HTERT RPE-1 (cell line): ENCODE measurements around the gene NFIB.

Experiments used
- in situ Hi-C: fragments of 300-500 bp; cut with MboI; formaldehyde crosslinking; loops from 4 replicates; pipeline ENCODE4 v1.14.3; 2020; ENCODE audit warnings: low sequenced_read_pairs

Gene NFIB

GRCh38 chr9:14313951-14314423 is at the start of gene NFIB:
TSS of gene NFIB (minus strand) at chr9:14314141. CDS start at chr9:14313511, 630 bp downstream.
- in situ Hi-C loops = no loop called here

GRCh38 chr9:14362175-14362574 is 48.2 kb upstream of the NFIB start:
- in situ Hi-C loops = no loop called here

DNA sequence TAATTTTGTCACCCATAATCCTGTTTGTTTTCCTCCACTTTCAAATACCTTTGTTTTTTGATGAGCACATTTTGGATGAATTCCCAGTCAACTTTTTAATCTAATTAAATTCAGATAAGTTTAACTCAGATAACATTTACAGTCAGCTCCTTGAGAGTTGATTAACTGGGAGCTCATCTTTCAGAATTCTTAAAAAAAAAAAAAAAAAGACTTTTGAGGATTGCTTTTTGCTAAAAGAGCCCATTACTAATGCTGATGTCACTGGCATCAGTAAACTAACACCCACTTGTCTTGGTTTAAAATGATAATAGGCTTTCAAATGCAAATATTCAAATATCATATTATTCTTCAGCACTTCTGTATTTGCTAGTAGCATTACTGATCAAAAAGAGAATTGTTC is 47.1 kb upstream of the NFIB start:
- in situ Hi-C loops = no loop called here

DNA sequence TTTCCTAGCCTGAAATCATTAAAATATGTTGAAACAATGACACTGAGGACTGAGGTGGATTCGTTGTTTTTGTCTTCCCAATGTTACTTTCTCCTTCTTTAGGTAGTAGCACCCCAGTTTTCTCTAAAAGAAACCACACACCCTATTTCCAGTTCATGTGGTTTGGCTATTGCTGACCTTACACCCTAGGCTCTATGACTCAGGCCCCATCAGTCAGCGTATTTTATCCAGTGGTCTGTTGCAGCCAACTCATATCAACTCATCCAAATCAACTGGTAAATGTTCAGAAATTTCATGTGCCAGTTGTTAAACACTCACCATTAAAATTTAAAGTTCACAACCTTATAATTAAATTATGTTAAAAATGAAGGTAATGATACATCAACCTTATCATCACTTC is 44.6 kb upstream of the NFIB start:
- in situ Hi-C loops = no loop called here

DNA sequence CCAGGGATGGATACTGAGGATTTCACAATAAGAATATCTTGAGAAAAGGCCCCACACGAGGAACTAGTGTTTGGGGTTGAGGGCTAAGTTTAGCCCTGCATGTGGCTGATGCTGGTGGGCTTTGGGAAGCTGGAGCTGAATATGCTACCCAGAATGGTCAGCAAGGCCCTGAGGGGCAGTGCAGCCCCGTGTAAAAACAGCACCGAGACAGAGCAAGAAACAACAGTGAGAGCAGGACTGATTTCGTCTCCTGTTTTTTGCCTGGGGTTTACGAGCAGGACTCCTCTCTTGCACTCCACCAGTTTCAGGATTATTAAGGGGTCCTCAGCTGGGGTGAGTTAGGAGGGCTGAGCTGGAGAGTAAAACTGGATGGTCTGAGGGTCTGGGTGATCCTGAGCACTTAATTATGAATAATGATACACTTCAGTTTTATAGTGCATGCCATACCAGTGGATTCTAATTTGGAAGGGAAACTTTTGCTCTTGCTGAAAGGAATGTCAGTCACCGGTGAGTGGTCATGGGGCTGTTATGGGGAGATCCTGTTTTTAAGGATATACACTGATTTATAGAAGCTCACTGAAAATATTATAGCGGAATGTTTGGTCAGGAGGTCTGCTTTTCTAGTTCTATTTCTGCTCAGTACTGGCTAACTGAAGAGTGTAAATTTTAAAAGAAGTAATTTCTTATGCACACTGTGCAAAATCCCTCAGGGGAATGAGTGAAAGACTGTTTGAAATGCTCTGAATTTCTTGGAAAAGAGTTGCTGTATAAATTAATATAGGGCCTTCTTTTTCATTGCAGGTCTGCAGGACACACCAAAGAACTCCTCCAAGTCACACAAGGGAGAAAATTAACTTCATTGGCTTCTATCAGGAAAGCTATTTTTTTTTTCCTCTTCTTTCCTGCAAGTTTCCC is 42.7 kb upstream of the NFIB start:
- in situ Hi-C loops = no loop called here

- in situ Hi-C loops = no loop called here
Measured at GRCh38 chr9:14354201-14354600, 40.3 kb upstream of the NFIB start.

DNA sequence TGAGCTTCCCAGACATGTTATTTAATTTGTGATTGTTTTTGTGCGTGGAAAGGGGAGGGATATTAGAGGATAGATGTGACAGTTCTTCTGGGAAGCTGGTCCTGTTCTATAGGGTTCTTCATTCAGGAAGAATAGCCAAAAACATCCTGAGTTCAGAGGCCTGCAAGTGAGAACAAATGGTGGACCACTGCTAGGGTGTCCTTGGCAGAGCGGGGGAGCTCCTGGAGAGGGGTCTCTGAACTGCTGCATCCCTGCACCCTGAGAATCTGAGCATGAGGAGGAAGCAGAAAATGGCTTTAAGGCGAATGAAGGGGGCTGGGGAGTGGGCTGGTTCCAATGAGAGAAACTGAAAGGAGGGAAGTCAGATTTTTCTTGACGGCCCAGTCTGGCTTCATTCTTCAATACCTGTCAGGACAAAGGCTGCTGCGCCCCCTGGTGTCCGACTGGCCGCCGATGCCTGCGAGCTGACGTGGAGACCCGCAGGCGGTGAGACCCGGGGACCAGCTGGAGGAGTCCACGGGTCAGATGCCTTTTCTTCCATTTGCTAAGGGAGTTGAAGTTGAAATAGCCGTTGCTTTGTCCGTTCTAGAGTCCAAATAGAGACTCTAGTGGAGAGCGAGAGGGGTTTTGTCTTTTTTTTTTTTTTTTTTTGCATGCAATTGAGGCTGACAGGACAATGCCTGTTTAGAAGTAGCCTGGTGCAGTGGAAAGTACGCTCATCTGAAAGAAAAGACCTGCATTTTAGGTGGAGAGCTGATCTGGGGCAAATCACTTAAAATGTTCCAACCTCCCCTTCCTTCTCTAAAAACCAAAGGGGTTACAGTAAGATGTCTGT is 39.5 kb upstream of the NFIB start:
- in situ Hi-C loops = no loop called here

- in situ Hi-C loops = no loop called here
Measured at GRCh38 chr9:14352503-14352902, 38.6 kb upstream of the NFIB start.

- in situ Hi-C loops = no loop called here
Measured at GRCh38 chr9:14351221-14351836, 37.4 kb upstream of the NFIB start.

DNA sequence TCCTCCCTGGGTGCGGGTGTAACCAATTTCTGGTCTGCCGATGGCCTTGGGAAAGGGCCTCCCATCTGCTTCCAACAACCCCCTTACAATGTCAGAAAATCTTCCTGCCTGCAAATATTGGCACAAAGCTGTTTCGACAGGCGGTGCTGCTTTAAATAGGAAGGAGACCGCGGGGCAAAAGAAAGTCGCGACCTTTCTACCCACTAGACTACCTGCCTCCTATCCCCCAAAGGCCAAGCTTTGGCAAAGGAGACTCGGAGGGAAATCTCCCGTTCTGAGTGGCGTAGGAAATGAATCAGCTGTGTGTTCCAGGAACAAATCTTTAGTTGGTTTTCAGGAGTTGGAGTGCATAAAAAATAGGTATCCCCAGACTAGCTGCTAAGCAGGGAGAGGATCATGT is 36.8 kb upstream of the NFIB start:
- in situ Hi-C loops = no loop called here

GRCh38 chr9:14350349-14350728 is 36.4 kb upstream of the NFIB start:
- in situ Hi-C loops = no loop called here

DNA sequence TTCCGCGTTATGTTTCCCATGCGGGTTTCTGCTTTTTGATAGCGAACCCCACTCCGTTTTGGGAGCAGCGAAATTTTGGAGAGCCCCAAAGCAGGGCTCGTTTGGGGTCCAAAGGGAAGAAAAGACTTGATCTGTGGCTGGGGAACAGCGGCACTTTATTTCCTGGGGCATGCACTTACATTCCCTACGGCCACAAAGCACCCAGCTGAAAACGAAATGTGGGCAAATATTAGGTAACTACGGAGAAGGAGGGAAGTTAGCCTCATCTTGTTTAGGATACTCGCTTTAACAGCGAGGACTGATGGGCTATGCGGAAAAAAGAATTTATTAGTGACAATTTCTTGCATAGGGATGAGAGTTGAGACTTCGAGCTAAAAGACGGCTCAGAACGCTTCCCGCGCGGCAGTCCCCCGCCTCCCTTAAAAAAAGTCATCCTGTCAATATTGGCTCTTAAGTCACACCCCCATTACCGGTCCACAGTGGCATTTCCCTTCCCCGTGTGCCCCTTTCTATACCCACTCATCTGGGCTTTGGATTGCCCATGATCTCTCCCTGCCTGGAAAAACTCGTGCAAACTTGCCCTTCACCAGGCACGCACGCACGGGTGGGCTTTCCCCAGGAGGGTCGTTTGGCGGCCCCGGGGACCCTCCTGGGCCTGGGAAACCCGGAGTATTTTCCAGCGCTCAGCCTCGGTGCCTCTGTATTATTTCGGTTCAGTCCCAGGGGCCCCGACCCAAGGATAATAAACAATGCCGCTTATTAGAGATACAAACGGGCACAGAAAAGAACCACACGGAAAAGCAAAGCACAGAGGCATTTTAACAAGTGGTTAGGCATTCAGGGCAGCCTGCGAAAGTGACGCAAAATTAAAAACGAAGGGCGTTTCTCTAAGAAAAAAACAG is 35.8 kb upstream of the NFIB start:
- in situ Hi-C loops = no loop called here

GRCh38 chr9:14349146-14349446 is 35.2 kb upstream of the NFIB start:
- in situ Hi-C loops = no loop called here

DNA sequence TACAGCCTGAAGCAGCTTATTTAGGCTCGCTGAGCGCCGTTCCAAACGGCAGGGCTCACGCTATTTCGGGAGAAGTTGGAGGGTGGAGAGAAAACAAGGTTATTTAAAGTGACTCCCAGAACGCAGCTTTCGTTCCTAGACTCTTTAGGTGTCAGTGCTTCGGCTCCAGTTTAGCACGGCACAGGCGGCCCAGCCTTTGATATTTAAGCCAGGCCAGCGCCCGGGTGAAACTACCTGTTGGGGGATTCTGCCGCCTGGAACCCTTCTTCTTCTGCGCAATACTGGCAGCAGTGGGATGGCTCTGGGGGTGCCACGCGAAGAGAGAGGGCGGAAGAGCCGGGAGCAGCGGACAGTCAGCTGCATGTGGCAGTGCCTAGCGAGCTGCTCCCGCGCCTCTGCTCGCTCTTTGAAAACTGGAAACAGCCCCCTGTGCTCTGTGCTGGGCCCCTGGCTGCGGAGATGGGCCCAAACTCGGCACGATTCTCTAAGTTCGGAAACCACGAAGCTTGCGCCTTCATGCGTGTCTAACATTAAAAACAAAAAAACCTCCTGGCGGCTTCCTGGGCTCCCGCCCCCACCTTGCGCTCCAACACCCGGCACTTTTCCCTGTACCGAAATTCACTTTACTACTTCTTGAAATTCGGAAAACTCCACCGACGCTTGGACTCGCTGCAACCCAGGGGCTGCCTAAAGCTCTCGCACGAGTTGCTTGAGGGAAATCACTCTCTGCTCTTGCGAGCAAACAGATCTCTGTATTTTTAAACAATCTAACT is 34.6 kb upstream of the NFIB start:
- in situ Hi-C loops = no loop called here

DNA sequence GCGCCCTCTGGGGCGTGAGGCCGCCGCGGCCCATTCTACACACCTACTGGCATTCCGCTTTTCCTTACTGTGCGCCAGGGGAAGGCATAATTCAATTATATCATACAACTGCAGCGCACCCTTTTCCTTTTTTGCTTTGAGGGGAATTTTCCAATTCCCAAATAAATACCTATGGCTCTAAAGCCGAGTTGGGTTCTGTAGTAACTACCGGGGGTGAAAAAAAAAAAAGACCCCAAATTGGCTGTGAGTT is 34.1 kb upstream of the NFIB start:
- in situ Hi-C loops = no loop called here

GRCh38 chr9:14347406-14348122 is 33.6 kb upstream of the NFIB start:
- in situ Hi-C loops = no loop called here

DNA sequence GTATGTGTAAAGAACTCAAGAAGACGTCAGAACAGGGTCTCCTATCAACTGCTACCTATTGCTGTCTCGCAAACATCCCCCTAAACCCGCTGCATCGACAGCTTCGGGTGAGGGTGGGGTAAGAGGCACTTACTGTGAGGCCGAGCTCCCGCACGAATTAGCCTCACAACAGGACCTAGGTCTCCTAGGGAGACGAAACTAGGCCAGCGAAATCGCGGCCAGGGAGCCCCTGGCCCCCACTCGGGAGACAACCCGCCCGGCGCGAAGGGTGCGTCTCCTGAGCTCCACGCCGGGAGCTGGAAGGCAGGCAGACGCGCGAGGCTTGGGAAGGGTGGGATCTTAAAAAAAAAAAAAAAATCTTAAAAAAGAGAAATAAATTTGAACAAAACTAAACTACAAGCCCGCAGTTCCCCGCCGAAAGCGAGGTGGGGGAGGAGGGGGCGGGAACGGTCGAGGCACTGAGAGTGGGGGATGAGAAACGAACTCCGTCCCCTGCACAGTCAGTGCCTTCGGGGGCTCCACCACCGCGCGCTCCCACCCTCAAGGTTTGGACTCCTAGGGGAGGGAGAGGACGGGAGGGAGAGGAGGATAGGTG is 33.0 kb upstream of the NFIB start:
- in situ Hi-C loops = no loop called here

- in situ Hi-C loops = no loop called here
Measured at GRCh38 chr9:14346231-14346791, 32.4 kb upstream of the NFIB start.
